SHP77 (cell line): ENCODE data around the gene ARPC1A.

Source experiments
- DNase-seq, 2 experiments: peaks; one replicate each; lab custom pipeline; 2025; lab: John Stamatoyannopoulos, UW

The ARPC1A gene

GRCh38 chr7:99409192-99409572, 83.5 kb downstream of the ARPC1A start:
- DNase-seq, result no peak

GRCh38 chr7:99409806-99410205, 84.1 kb downstream of the ARPC1A start:
- no peak for DNase-seq

GRCh38 chr7:99410635-99411034, 84.9 kb downstream of the ARPC1A start:
- DNase-seq, result no peak

GRCh38 chr7:99415513-99416127, 89.9 kb downstream of the ARPC1A start:
- DNase-seq, result peak; percentile 20 to 39
